GM19452 (cell line): Measurements from ENCODE around the gene THAP7.
"Not testable (repeated sequence)": the region's sequence is repeated elsewhere in the genome, so short reads cannot be mapped to it uniquely, and the experiment has no call there.

Source experiments
- ATAC-seq: cut with Tn5 transposase; IDR thresholded peaks from one replicate; pipeline ENCODE4 v1.9.1; 2021; ENCODE audit not compliant: unreplicated experiment

Gene THAP7

GRCh38 chr22:21013657-21014201 is 11.8 kb upstream of the THAP7 start:
- ATAC-seq = no peak

GRCh38 chr22:21012446-21013407 is 10.8 kb upstream of the THAP7 start:
- ATAC-seq = no peak

GRCh38 chr22:21010426-21011113 is 8.7 kb upstream of the THAP7 start:
- ATAC-seq = no peak

- ATAC-seq = no peak
Observed at GRCh38 chr22:21009638-21010425, 7.9 kb upstream of the THAP7 start.

- not testable (repeated sequence) for ATAC-seq
Observed at GRCh38 chr22:21009208-21009607, 7.3 kb upstream of the THAP7 start.

- no peak for ATAC-seq
Observed at GRCh38 chr22:21003782-21004181, 1.9 kb upstream of the THAP7 start.

GRCh38 chr22:21000987-21001600 is 824 bp downstream of the THAP7 start:
- peak; percentile 9 for ATAC-seq

GRCh38 chr22:21000207-21000986 is 1.5 kb downstream of the THAP7 start:
- ATAC-seq = no peak

GRCh38 chr22:20999350-21000206 is 2.3 kb downstream of the THAP7 start:
- ATAC-seq = no peak

- no peak for ATAC-seq
Observed at GRCh38 chr22:20998411-20999336, 3.2 kb downstream of the THAP7 start.

- no peak for ATAC-seq
Observed at GRCh38 chr22:20997536-20998257, 4.2 kb downstream of the THAP7 start.

GRCh38 chr22:20996598-20997535 is 5.1 kb downstream of the THAP7 start:
- ATAC-seq = no peak

- ATAC-seq = no peak
Observed at GRCh38 chr22:20996031-20996410, 5.9 kb downstream of the THAP7 start.

- no peak for ATAC-seq
Observed at GRCh38 chr22:20995329-20996030, 6.4 kb downstream of the THAP7 start.

- no peak for ATAC-seq
Observed at GRCh38 chr22:20994902-20995241, 7.0 kb downstream of the THAP7 start.
